Measurements from ENCODE around the gene PLXNA4. TPM values are rescaled to one million over a fixed set of nuclear protein-coding genes. Genes with fewer than 3 reads are reported as not detected.

Gene PLXNA4
- total RNA-seq, 4 donors from 2014 or later: 0.31 to 0.66 (median 0.43) TPM

- no peak for TF ChIP-seq CTCF (IDR thresholded peaks at IDR 0.05 in 4 of 5, conservative IDR thresholded peaks at IDR 0.05 in 1 of 5)
- no peak for TF ChIP-seq POLR2A (IDR thresholded peaks at IDR 0.05)
- H3K9me3 ChIP-seq: no peaks in the 10 kb centered on the region
- intact Hi-C loops (cut with DNase I; ENCODE audit: low total_unique reads) (no loop called here), in situ Hi-C loops (cut with MboI; ENCODE audit: low sequenced_read_pairs in 4 of 4) (no loop called here)
- DNase-seq (no peak), ATAC-seq (no peak)
- no peaks in the 10 kb centered on the region for H3K27me3 ChIP-seq
- no peaks in the 10 kb centered on the region for H3K4me1 ChIP-seq
- H3K4me3 ChIP-seq: no peak overlapping the region
- H3K27ac ChIP-seq: no peak overlapping the region
- no peaks in the 10 kb centered on the region for H3K36me3 ChIP-seq
Observed at GRCh38 chr7:132116369-132116768, 459.9 kb downstream of the PLXNA4 start.

DNA sequence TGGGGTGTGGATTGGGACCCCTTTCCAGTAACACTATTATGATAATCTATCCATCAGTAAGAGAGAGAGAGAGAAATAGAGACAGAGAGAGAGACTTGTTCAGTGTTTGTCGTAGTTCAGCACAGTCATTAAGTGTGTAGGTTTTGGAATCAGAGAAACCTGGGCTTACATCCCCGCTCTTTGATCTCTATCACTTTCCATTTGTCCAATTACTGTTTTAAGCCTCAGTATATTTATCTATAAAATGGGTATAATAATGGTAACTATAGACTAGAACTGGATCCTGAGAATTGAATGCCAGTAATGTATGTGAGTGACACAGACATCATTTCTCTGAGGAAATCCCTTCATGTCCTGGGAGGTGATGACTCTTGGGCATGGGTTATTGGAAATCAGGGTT, 460.5 kb downstream of the PLXNA4 start:
- no peaks in the 10 kb centered on the region for H3K27me3 ChIP-seq
- H3K9me3 ChIP-seq: no peaks in the 10 kb centered on the region
- no peaks in the 10 kb centered on the region for H3K36me3 ChIP-seq
- in situ Hi-C loops (cut with MboI; ENCODE audit: low sequenced_read_pairs in 4 of 4) (no loop called here), intact Hi-C loops (cut with DNase I; ENCODE audit: low total_unique reads) (no loop called here)
- H3K4me3 ChIP-seq: no peak overlapping the region
- H3K27ac ChIP-seq: no peak overlapping the region
- H3K4me1 ChIP-seq: no peaks in the 10 kb centered on the region
- no peak for ATAC-seq
- no peak for DNase-seq
- TF ChIP-seq CTCF (IDR thresholded peaks at IDR 0.05 in 4 of 5, conservative IDR thresholded peaks at IDR 0.05 in 1 of 5): no peak
- no peak for TF ChIP-seq POLR2A (IDR thresholded peaks at IDR 0.05)

DNA sequence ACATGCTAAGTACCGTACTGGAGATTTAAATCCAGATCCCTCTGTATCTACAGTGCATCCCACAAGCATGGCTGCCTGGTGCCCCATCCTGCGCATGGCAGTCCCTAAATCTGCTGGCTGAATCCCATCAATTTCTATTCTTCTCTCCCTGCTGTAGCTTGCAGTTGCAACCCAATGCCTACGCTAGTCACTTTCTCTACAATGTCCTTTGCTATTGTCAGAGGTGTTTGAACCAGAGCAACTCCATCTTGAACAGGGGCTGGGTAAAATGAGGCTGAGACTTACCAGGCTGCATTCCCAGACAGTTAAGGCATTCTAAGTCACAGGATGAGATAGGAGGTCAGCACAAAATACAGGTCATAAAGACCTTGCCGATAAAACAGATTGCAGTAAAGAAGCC, 461.2 kb downstream of the PLXNA4 start:
- TF ChIP-seq CTCF (IDR thresholded peaks at IDR 0.05 in 4 of 5, conservative IDR thresholded peaks at IDR 0.05 in 1 of 5) (no peak), POLR2A (IDR thresholded peaks at IDR 0.05) (no peak)
- H3K4me1 ChIP-seq: no peaks in the 10 kb centered on the region
- no peaks in the 10 kb centered on the region for H3K27me3 ChIP-seq
- ATAC-seq: no peak
- H3K9me3 ChIP-seq: no peaks in the 10 kb centered on the region
- H3K36me3 ChIP-seq: no peaks in the 10 kb centered on the region
- in situ Hi-C loops (cut with MboI; ENCODE audit: low sequenced_read_pairs in 4 of 4): no loop called here
- no peak overlapping the region for H3K4me3 ChIP-seq
- H3K27ac ChIP-seq: no peak overlapping the region
- no peak for DNase-seq
- intact Hi-C loops (cut with DNase I; ENCODE audit: low total_unique reads): no loop called here

DNA sequence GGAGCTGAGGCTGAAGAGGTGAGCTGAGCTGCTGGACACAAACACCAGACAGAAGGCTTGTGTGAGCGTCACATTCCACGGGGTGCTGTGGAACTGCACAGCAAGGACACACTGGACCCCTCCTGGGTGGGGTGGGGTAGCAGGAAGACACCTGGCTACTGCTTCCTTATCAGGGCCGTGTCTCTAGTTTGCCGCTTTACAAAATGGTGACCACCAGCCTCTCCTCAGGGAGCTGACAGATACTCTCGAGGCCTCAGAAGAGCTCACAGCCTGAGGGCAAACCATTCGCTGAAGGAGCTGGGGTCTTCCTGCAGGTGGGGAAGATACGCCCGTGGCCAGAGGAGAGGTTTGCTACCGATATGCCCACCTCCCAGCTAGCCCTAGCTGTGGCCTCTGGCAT, 461.9 kb downstream of the PLXNA4 start:
- Histone ChIP-seq H3K4me1 (no peaks in the 10 kb centered on the region), H3K4me3 (no peak overlapping the region), H3K27me3 (no peaks in the 10 kb centered on the region), H3K27ac (no peak overlapping the region), H3K9me3 (no peaks in the 10 kb centered on the region), H3K36me3 (no peaks in the 10 kb centered on the region)
- ATAC-seq: no peak
- intact Hi-C loops (cut with DNase I; ENCODE audit: low total_unique reads) (no loop called here), in situ Hi-C loops (cut with MboI; ENCODE audit: low sequenced_read_pairs in 4 of 4) (no loop called here)
- TF ChIP-seq POLR2A (IDR thresholded peaks at IDR 0.05): no peak
- TF ChIP-seq CTCF (IDR thresholded peaks at IDR 0.05 in 4 of 5, conservative IDR thresholded peaks at IDR 0.05 in 1 of 5): no peak
- no peak for DNase-seq
